ENCODE data around the gene SCAI.
"Not testable (repeated sequence)": the region's sequence is repeated elsewhere in the genome, so short reads cannot be mapped to it uniquely, and the experiment has no call there.

Gene SCAI

GRCh38 chr9:125172031-125172755 is 28.9 kb upstream of the SCAI start:
- Histone ChIP-seq H3K9me3 (ENCODE audit: low read length) (no peaks in the 10 kb centered on the region), H3K4me3 (ENCODE audit: low read depth in 1 of 2, low read length in 2 of 2) (no peak overlapping the region), H3K36me3 (ENCODE audit: insufficient read depth, low read length) (peaks cover 7% of the 10 kb centered on the region), H3K4me1 (ENCODE audit: insufficient read depth, low read length) (peaks cover 18% of the 10 kb centered on the region), H3K9ac (ENCODE audit: low read length) (no peak overlapping the region), H3K27me3 (ENCODE audit: control insufficient read depth in 1 of 2, insufficient read depth in 2 of 2, low read length in 2 of 2) (no peaks in the 10 kb centered on the region), H3K27ac (ENCODE audit: low read depth, low read length) (no peak overlapping the region)

GRCh38 chr9:125169895-125170294 is 26.6 kb upstream of the SCAI start:
- Histone ChIP-seq H3K9ac (ENCODE audit: low read length) (no peak overlapping the region), H3K9me3 (ENCODE audit: low read length) (no peaks in the 10 kb centered on the region), H3K27ac (ENCODE audit: low read depth, low read length) (no peak overlapping the region), H3K27me3 (ENCODE audit: control insufficient read depth in 1 of 2, insufficient read depth in 2 of 2, low read length in 2 of 2) (no peaks in the 10 kb centered on the region), H3K4me1 (ENCODE audit: insufficient read depth, low read length) (peaks cover 11% of the 10 kb centered on the region), H3K4me3 (ENCODE audit: low read depth in 1 of 2, low read length in 2 of 2) (no peak overlapping the region), H3K36me3 (ENCODE audit: insufficient read depth, low read length) (peaks cover 7% of the 10 kb centered on the region)

- H3K4me3 ChIP-seq (ENCODE audit: low read depth in 1 of 2, low read length in 2 of 2): no peak overlapping the region
- no peak overlapping the region for H3K27ac ChIP-seq (ENCODE audit: low read depth, low read length)
- H3K4me1 ChIP-seq (ENCODE audit: insufficient read depth, low read length): peaks cover 1% of the 10 kb centered on the region
- no peaks in the 10 kb centered on the region for H3K27me3 ChIP-seq (ENCODE audit: control insufficient read depth in 1 of 2, insufficient read depth in 2 of 2, low read length in 2 of 2)
- no peaks in the 10 kb centered on the region for H3K9me3 ChIP-seq (ENCODE audit: low read length)
- peaks cover 7% of the 10 kb centered on the region for H3K36me3 ChIP-seq (ENCODE audit: insufficient read depth, low read length)
- H3K9ac ChIP-seq (ENCODE audit: low read length): no peak overlapping the region
Observed at GRCh38 chr9:125166762-125167161, 23.4 kb upstream of the SCAI start.

- not testable (repeated sequence) for H3K4me3 ChIP-seq (ENCODE audit: low read depth in 1 of 2, low read length in 2 of 2); H3K27me3 ChIP-seq (ENCODE audit: control insufficient read depth in 1 of 2, insufficient read depth in 2 of 2, low read length in 2 of 2); H3K9me3 ChIP-seq (ENCODE audit: low read length); H3K9ac ChIP-seq (ENCODE audit: low read length); H3K27ac ChIP-seq (ENCODE audit: low read depth, low read length); H3K4me1 ChIP-seq (ENCODE audit: insufficient read depth, low read length); H3K36me3 ChIP-seq (ENCODE audit: insufficient read depth, low read length)
Observed at GRCh38 chr9:125162891-125163290, 19.6 kb upstream of the SCAI start.

GRCh38 chr9:125161284-125161918 is 18.1 kb upstream of the SCAI start:
- Histone ChIP-seq H3K36me3 (ENCODE audit: insufficient read depth, low read length) (no peaks in the 10 kb centered on the region), H3K27ac (ENCODE audit: low read depth, low read length) (no peak overlapping the region)

GRCh38 chr9:125160750-125161149 is 17.4 kb upstream of the SCAI start:
- Histone ChIP-seq H3K9me3 (ENCODE audit: low read length) (no peaks in the 10 kb centered on the region), H3K9ac (ENCODE audit: low read length) (no peak overlapping the region), H3K27me3 (ENCODE audit: control insufficient read depth in 1 of 2, insufficient read depth in 2 of 2, low read length in 2 of 2) (no peaks in the 10 kb centered on the region), H3K36me3 (ENCODE audit: insufficient read depth, low read length) (no peaks in the 10 kb centered on the region), H3K4me1 (ENCODE audit: insufficient read depth, low read length) (peaks cover 8% of the 10 kb centered on the region), H3K4me3 (ENCODE audit: low read depth in 1 of 2, low read length in 2 of 2) (no peak overlapping the region), H3K27ac (ENCODE audit: low read depth, low read length) (no peak overlapping the region)

More at GRCh38 chr9:125161284-125161918, 18.1 kb upstream of the SCAI start:
- Histone ChIP-seq H3K9me3 (ENCODE audit: low read length) (no peaks in the 10 kb centered on the region), H3K4me1 (ENCODE audit: insufficient read depth, low read length) (peaks cover 8% of the 10 kb centered on the region), H3K4me3 (ENCODE audit: low read depth in 1 of 2, low read length in 2 of 2) (no peak overlapping the region), H3K27me3 (ENCODE audit: control insufficient read depth in 1 of 2, insufficient read depth in 2 of 2, low read length in 2 of 2) (no peaks in the 10 kb centered on the region), H3K9ac (ENCODE audit: low read length) (no peak overlapping the region)

GRCh38 chr9:125156551-125156950 is 13.2 kb upstream of the SCAI start:
- peaks cover 21% of the 10 kb centered on the region for H3K36me3 ChIP-seq (ENCODE audit: insufficient read depth, low read length)
- no peak overlapping the region for H3K27ac ChIP-seq (ENCODE audit: low read depth, low read length)
- H3K9ac ChIP-seq (ENCODE audit: low read length): no peak overlapping the region
- no peaks in the 10 kb centered on the region for H3K27me3 ChIP-seq (ENCODE audit: control insufficient read depth in 1 of 2, insufficient read depth in 2 of 2, low read length in 2 of 2)
- no peak overlapping the region for H3K4me3 ChIP-seq (ENCODE audit: low read depth in 1 of 2, low read length in 2 of 2)
- peaks cover 8% of the 10 kb centered on the region for H3K4me1 ChIP-seq (ENCODE audit: insufficient read depth, low read length)
- no peaks in the 10 kb centered on the region for H3K9me3 ChIP-seq (ENCODE audit: low read length)

GRCh38 chr9:125153712-125154367 is 10.5 kb upstream of the SCAI start:
- H3K27ac ChIP-seq (ENCODE audit: low read depth, low read length): no peak overlapping the region
- H3K36me3 ChIP-seq (ENCODE audit: insufficient read depth, low read length): peaks cover 36% of the 10 kb centered on the region
- no peaks in the 10 kb centered on the region for H3K27me3 ChIP-seq (ENCODE audit: control insufficient read depth in 1 of 2, insufficient read depth in 2 of 2, low read length in 2 of 2)
- H3K4me1 ChIP-seq (ENCODE audit: insufficient read depth, low read length): no peaks in the 10 kb centered on the region
- H3K9me3 ChIP-seq (ENCODE audit: low read length): no peaks in the 10 kb centered on the region
- H3K4me3 ChIP-seq (ENCODE audit: low read depth in 1 of 2, low read length in 2 of 2): no peak overlapping the region
- no peak overlapping the region for H3K9ac ChIP-seq (ENCODE audit: low read length)

GRCh38 chr9:125151730-125152129 is 8.4 kb upstream of the SCAI start:
- Histone ChIP-seq H3K27ac (ENCODE audit: low read depth, low read length) (no peak overlapping the region), H3K27me3 (ENCODE audit: control insufficient read depth in 1 of 2, insufficient read depth in 2 of 2, low read length in 2 of 2) (no peaks in the 10 kb centered on the region), H3K9ac (ENCODE audit: low read length) (no peak overlapping the region), H3K4me1 (ENCODE audit: insufficient read depth, low read length) (peaks cover 7% of the 10 kb centered on the region), H3K4me3 (ENCODE audit: low read depth in 1 of 2, low read length in 2 of 2) (no peak overlapping the region), H3K9me3 (ENCODE audit: low read length) (no peaks in the 10 kb centered on the region), H3K36me3 (ENCODE audit: insufficient read depth, low read length) (peaks cover 36% of the 10 kb centered on the region)

- H3K27ac ChIP-seq (ENCODE audit: low read depth, low read length): no peak overlapping the region
- no peaks in the 10 kb centered on the region for H3K27me3 ChIP-seq (ENCODE audit: control insufficient read depth in 1 of 2, insufficient read depth in 2 of 2, low read length in 2 of 2)
- H3K4me1 ChIP-seq (ENCODE audit: insufficient read depth, low read length): peaks cover 10% of the 10 kb centered on the region
- no peaks in the 10 kb centered on the region for H3K9me3 ChIP-seq (ENCODE audit: low read length)
- H3K9ac ChIP-seq (ENCODE audit: low read length): no peak overlapping the region
- peaks cover 36% of the 10 kb centered on the region for H3K36me3 ChIP-seq (ENCODE audit: insufficient read depth, low read length)
- no peak overlapping the region for H3K4me3 ChIP-seq (ENCODE audit: low read depth in 1 of 2, low read length in 2 of 2)
Observed at GRCh38 chr9:125150349-125151245, 7.3 kb upstream of the SCAI start.

- H3K36me3 ChIP-seq (ENCODE audit: insufficient read depth, low read length): peaks cover 24% of the 10 kb centered on the region
- no peaks in the 10 kb centered on the region for H3K9me3 ChIP-seq (ENCODE audit: low read length)
- no peak overlapping the region for H3K4me3 ChIP-seq (ENCODE audit: low read depth in 1 of 2, low read length in 2 of 2)
- no peaks in the 10 kb centered on the region for H3K27me3 ChIP-seq (ENCODE audit: control insufficient read depth in 1 of 2, insufficient read depth in 2 of 2, low read length in 2 of 2)
- H3K9ac ChIP-seq (ENCODE audit: low read length): no peak overlapping the region
- H3K4me1 ChIP-seq (ENCODE audit: insufficient read depth, low read length): peaks cover 15% of the 10 kb centered on the region
- no peak overlapping the region for H3K27ac ChIP-seq (ENCODE audit: low read depth, low read length)
Observed at GRCh38 chr9:125147401-125147951, 4.1 kb upstream of the SCAI start.
